GM23248 (cell line): Measurements from ENCODE around the gene SIPA1L3. TPM values are rescaled to one million over a fixed set of nuclear protein-coding genes. Genes with fewer than 3 reads are reported as not detected.

Source experiments
- DNase-seq: peaks from one replicate; pipeline ENCODE4 v3.0.0-alpha.2; 2015
- H2AFZ ChIP-seq: fragments of 200-600 bp; sonication (generic); 2 replicates; pipeline ENCODE4 v1.6.1; 2016; ENCODE audit warnings: antibody characterized with exemption
- H3F3A ChIP-seq: fragments of 200-600 bp; sonication (generic); 2 replicates; pipeline ENCODE4 v1.6.1; 2016; ENCODE audit warnings: mild to moderate bottlenecking, antibody characterized with exemption, mixed run types; ENCODE audit not compliant: insufficient read depth
- H3K27ac ChIP-seq: fragments of 200-600 bp; sonication (generic); 2 replicates; pipeline ENCODE4 v1.5.1; 2016; ENCODE audit warnings: mild to moderate bottlenecking
- H3K27me3 ChIP-seq: fragments of 200-600 bp; sonication (generic); replicated peaks from 2 replicates; pipeline ENCODE4 v1.6.1; 2016; ENCODE audit warnings: mild to moderate bottlenecking; ENCODE audit not compliant: insufficient read depth
- H3K36me3 ChIP-seq: fragments of 200-600 bp; sonication (generic); 2 replicates; pipeline ENCODE4 v1.6.1; 2016; ENCODE audit warnings: low read depth, mild to moderate bottlenecking
- H3K4me1 ChIP-seq: fragments of 200-600 bp; sonication (generic); 2 replicates; pipeline ENCODE4 v1.6.1; 2016; ENCODE audit warnings: mild to moderate bottlenecking; ENCODE audit not compliant: insufficient read depth
- H3K4me2 ChIP-seq: fragments of 200-600 bp; sonication (generic); one replicate; pipeline ENCODE4 v1.6.1; 2016; ENCODE audit warnings: mild to moderate bottlenecking; ENCODE audit not compliant: unreplicated experiment
- H3K4me3 ChIP-seq: fragments of 200-600 bp; sonication (generic); 2 replicates; pipeline ENCODE4 v1.5.1; 2016; ENCODE audit warnings: mild to moderate bottlenecking
- H3K79me2 ChIP-seq: fragments of 200-600 bp; sonication (generic); 2 replicates; pipeline ENCODE4 v1.6.1; 2016; ENCODE audit warnings: mild to moderate bottlenecking; ENCODE audit not compliant: insufficient read depth
- H3K9ac ChIP-seq: fragments of 200-600 bp; sonication (generic); 2 replicates; pipeline ENCODE4 v1.6.1; 2016; ENCODE audit warnings: mild to moderate bottlenecking
- H3K9me2 ChIP-seq: fragments of 200-600 bp; sonication (generic); 2 replicates; pipeline ENCODE4 v1.6.1; 2016; ENCODE audit warnings: mixed run types, mild to moderate bottlenecking, moderate library complexity; ENCODE audit not compliant: insufficient read depth
- H3K9me3 ChIP-seq: fragments of 200-600 bp; sonication (generic); one replicate; pipeline ENCODE4 v1.6.1; 2017; ENCODE audit warnings: low read depth
- H4K20me1 ChIP-seq: fragments of 200-600 bp; sonication (generic); 2 replicates; pipeline ENCODE4 v1.6.0; 2016; ENCODE audit not compliant: insufficient read depth
- EZH2 ChIP-seq: fragments of 200-600 bp; sonication (generic); IDR thresholded peaks from 2 replicates; pipeline ENCODE4 v1.6.1; 2018; ENCODE audit warnings: antibody characterized with exemption, mild to moderate bottlenecking; ENCODE audit not compliant: insufficient read depth, poor library complexity, severe bottlenecking
- EZH2phosphoT487 ChIP-seq: fragments of 200-600 bp; sonication (generic); IDR thresholded peaks from 2 replicates; pipeline ENCODE4 v1.6.1; 2018; ENCODE audit warnings: antibody characterized with exemption, moderate library complexity, mild to moderate bottlenecking, low read depth; ENCODE audit not compliant: insufficient read depth
- WGBS, 2 experiments: methylation state at CpG; one replicate each; pipeline ENCODE4 v1.1.6; 2015 to 2017; ENCODE audit warnings: low lambda C conversion rate in 2 of 2, low coverage in 1 of 2; ENCODE audit errors: missing lambda C conversion rate in 2 of 2; 5-methylcytosine and 5-hydroxymethylcytosine counted together
- in situ Hi-C: fragments of 300-500 bp; cut with MboI; formaldehyde crosslinking; loops from 2 replicates; pipeline ENCODE4 v1.15.0; 2020
- polyA plus RNA-seq: library from polyadenylated mRNA; unstranded; fragments of >200 nt; fragmentation: Nextera tagmentation; extraction: Ambion mirVana; gene quantifications from 2 replicates; pipeline ENCODE4 v1.2.1, GENCODE V29; 2016
- total RNA-seq: library from RNA; depleted of rRNA; stranded (reverse); fragments of >200 nt; shearing (Covaris generic); gene quantifications from 2 replicates; pipeline ENCODE4 v1.2.3, GENCODE V29; 2014

SIPA1L3 gene
- total and polyA plus RNA-seq, 2 experiments from 2014 or later: 3.7 to 12.1 TPM

- Histone ChIP-seq H3K4me3 (no peak overlapping the region), H3K27ac (no peak overlapping the region), H3K9ac (no peak overlapping the region), H3K4me1 (no peaks in the 10 kb centered on the region), H3K4me2 (no peak overlapping the region), H4K20me1 (no peaks in the 10 kb centered on the region), H3K27me3 (no peaks in the 10 kb centered on the region), H2AFZ (no peak overlapping the region), H3K79me2 (no peaks in the 10 kb centered on the region), H3K9me2 (no peaks in the 10 kb centered on the region), H3F3A (no peaks in the 10 kb centered on the region), H3K9me3 (no peaks in the 10 kb centered on the region), H3K36me3 (peaks cover 5% of the 10 kb centered on the region; the same call in 1 of the 2 replicates)
- no peak for DNase-seq
- in situ Hi-C loops: no loop called here
- 87 to 96% methylated on average over 5 of the region's 5 CpGs for WGBS, 2 experiments
- TF ChIP-seq EZH2phosphoT487: no peak
- no peak for TF ChIP-seq EZH2
These were observed 236.8 kb downstream of the SIPA1L3 start for GRCh38 chr19:38143847-38144246.

- H2AFZ ChIP-seq: no peak overlapping the region
- H3K27me3 ChIP-seq: no peaks in the 10 kb centered on the region
- H3K9me2 ChIP-seq: no peaks in the 10 kb centered on the region
- peaks cover 5% of the 10 kb centered on the region; the same call in 1 of the 2 replicates for H3K36me3 ChIP-seq
- no peaks in the 10 kb centered on the region for H3K79me2 ChIP-seq
- DNase-seq: no peak
- H4K20me1 ChIP-seq: no peaks in the 10 kb centered on the region
- no peaks in the 10 kb centered on the region for H3F3A ChIP-seq
- 92 to 98% methylated on average over 6 of the region's 6 CpGs for WGBS, 2 experiments
- no peaks in the 10 kb centered on the region for H3K9me3 ChIP-seq
- no peak for TF ChIP-seq EZH2phosphoT487
- no peak for TF ChIP-seq EZH2
- in situ Hi-C loops: no loop called here
- H3K4me1 ChIP-seq: no peaks in the 10 kb centered on the region
- H3K4me3 ChIP-seq: no peak overlapping the region
- H3K27ac ChIP-seq: no peak overlapping the region
- no peak overlapping the region for H3K9ac ChIP-seq
- H3K4me2 ChIP-seq: no peak overlapping the region
These were observed 237.7 kb downstream of the SIPA1L3 start for GRCh38 chr19:38144667-38145066.

GRCh38 chr19:38145623-38146022 lies 238.6 kb downstream of the SIPA1L3 start:
- H3K4me2 ChIP-seq: no peak overlapping the region
- no peaks in the 10 kb centered on the region for H3F3A ChIP-seq
- no peaks in the 10 kb centered on the region for H4K20me1 ChIP-seq
- H3K79me2 ChIP-seq: no peaks in the 10 kb centered on the region
- H3K36me3 ChIP-seq: peaks cover 5% of the 10 kb centered on the region; the same call in 1 of the 2 replicates
- no peak for TF ChIP-seq EZH2phosphoT487
- TF ChIP-seq EZH2: no peak
- no peak overlapping the region for H3K4me3 ChIP-seq
- no peaks in the 10 kb centered on the region for H3K9me2 ChIP-seq
- H3K9me3 ChIP-seq: no peaks in the 10 kb centered on the region
- in situ Hi-C loops: no loop called here
- H3K27ac ChIP-seq: no peak overlapping the region
- 56 to 67% methylated on average over 4 of the region's 4 CpGs for WGBS, 2 experiments
- no peaks in the 10 kb centered on the region for H3K27me3 ChIP-seq
- peak; percentile 51 for DNase-seq
- no peaks in the 10 kb centered on the region for H3K4me1 ChIP-seq
- H3K9ac ChIP-seq: no peak overlapping the region
- H2AFZ ChIP-seq: no peak overlapping the region

GRCh38 chr19:38148337-38148736 lies 241.3 kb downstream of the SIPA1L3 start:
- Histone ChIP-seq H3F3A (no peaks in the 10 kb centered on the region), H3K36me3 (peaks cover 9% of the 10 kb centered on the region; the same call in 1 of the 2 replicates), H3K9me3 (no peaks in the 10 kb centered on the region), H3K9me2 (no peaks in the 10 kb centered on the region), H3K4me2 (no peak overlapping the region), H3K27ac (no peak overlapping the region), H4K20me1 (no peaks in the 10 kb centered on the region), H3K4me1 (no peaks in the 10 kb centered on the region), H3K79me2 (no peaks in the 10 kb centered on the region), H2AFZ (no peak overlapping the region), H3K4me3 (no peak overlapping the region), H3K27me3 (no peaks in the 10 kb centered on the region), H3K9ac (no peak overlapping the region)
- in situ Hi-C loops: no loop called here
- no peak for DNase-seq
- TF ChIP-seq EZH2phosphoT487 (no peak), EZH2 (no peak)
- 88 to 92% methylated on average over 9 of the region's 9 CpGs for WGBS, 2 experiments

- WGBS, 2 experiments: 97 to 99% methylated on average over 6 of the region's 6 CpGs
- Histone ChIP-seq H3K4me2 (no peak overlapping the region), H3F3A (no peaks in the 10 kb centered on the region), H3K4me1 (no peaks in the 10 kb centered on the region), H3K4me3 (no peak overlapping the region), H4K20me1 (no peaks in the 10 kb centered on the region), H3K27ac (no peak overlapping the region), H3K9me3 (no peaks in the 10 kb centered on the region), H3K36me3 (peaks cover 9% of the 10 kb centered on the region; the same call in 1 of the 2 replicates), H2AFZ (no peak overlapping the region), H3K9ac (no peak overlapping the region), H3K27me3 (no peaks in the 10 kb centered on the region), H3K79me2 (no peaks in the 10 kb centered on the region), H3K9me2 (no peaks in the 10 kb centered on the region)
- no peak for DNase-seq
- TF ChIP-seq EZH2 (no peak), EZH2phosphoT487 (no peak)
- in situ Hi-C loops: no loop called here
These were observed 242.7 kb downstream of the SIPA1L3 start for GRCh38 chr19:38149661-38150061.
